ENCODE measurements around the gene KRT9. TPM values are rescaled to one million over a fixed set of nuclear protein-coding genes. Genes with fewer than 3 reads are reported as not detected.

Gene KRT9
- total and polyA plus RNA-seq, 2 experiments from 2014 or later = not detected

DNA sequence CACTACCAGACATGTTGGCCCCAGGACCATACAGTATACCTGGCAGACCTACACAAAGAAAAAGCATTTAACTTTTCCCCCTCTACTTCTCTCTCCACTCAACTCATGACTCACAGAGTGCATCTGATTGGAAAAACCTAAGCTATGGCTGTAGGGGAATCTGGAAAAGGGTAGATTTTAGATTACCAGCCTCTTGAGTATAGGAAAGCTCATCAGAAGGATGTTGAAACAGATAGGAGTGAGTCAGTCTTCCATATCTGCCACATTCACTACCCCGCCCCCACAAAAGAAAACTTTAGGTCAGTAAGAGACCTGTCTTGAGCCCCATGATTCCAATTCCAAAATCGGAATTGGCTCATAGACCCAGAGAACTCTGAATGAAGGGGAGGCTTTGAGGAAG lies 12.3 kb downstream of the KRT9 start:
- peak in 1 of 2 donors; percentile 22 for DNase-seq (ENCODE audit: low read depth in 1 of 2, low spot score in 1 of 2)
- TF ChIP-seq, protein P1, sequence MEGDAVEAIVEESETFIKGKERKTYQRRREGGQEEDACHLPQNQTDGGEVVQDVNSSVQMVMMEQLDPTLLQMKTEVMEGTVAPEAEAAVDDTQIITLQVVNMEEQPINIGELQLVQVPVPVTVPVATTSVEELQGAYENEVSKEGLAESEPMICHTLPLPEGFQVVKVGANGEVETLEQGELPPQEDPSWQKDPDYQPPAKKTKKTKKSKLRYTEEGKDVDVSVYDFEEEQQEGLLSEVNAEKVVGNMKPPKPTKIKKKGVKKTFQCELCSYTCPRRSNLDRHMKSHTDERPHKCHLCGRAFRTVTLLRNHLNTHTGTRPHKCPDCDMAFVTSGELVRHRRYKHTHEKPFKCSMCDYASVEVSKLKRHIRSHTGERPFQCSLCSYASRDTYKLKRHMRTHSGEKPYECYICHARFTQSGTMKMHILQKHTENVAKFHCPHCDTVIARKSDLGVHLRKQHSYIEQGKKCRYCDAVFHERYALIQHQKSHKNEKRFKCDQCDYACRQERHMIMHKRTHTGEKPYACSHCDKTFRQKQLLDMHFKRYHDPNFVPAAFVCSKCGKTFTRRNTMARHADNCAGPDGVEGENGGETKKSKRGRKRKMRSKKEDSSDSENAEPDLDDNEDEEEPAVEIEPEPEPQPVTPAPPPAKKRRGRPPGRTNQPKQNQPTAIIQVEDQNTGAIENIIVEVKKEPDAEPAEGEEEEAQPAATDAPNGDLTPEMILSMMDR (IDR thresholded peaks at IDR 0.05; ENCODE audit: low read depth, low read length) = no peak
- Histone ChIP-seq H3K9me3 (ENCODE audit: low read depth) (no peaks in the 10 kb centered on the region), H3K27me3 (no peaks in the 10 kb centered on the region), H3K4me1 (ENCODE audit: low read depth) (peaks cover 8% of the 10 kb centered on the region), H3K36me3 (no peaks in the 10 kb centered on the region), H3K4me3 (no peak overlapping the region), H3K27ac (no peak overlapping the region)

DNA sequence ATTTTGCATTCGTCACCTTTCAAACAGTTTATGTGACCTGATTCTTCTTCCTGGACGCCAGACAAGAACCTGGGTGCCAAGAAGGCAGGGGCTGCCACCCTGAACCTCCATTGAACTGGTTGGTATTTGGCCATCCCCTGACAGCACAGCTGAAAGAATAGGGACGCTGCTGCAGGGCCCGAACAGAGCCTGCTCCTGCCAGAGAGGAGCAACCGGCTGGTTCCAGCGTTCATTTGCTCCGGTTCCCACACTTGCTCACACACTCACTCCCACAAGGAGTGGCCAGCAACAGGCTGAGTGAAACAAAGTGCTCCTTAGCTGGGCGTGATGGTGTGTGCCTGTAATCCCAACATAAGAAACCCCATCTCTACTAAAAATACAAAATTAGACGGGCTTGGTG lies 14.9 kb downstream of the KRT9 start:
- Histone ChIP-seq H3K27me3 (no peaks in the 10 kb centered on the region), H3K27ac (no peak overlapping the region), H3K36me3 (no peaks in the 10 kb centered on the region), H3K9me3 (ENCODE audit: low read depth) (no peaks in the 10 kb centered on the region), H3K4me3 (no peak overlapping the region), H3K4me1 (ENCODE audit: low read depth) (no peaks in the 10 kb centered on the region)
- no peak for DNase-seq (ENCODE audit: low read depth in 1 of 2, low spot score in 1 of 2)
- TF ChIP-seq, protein P1 (IDR thresholded peaks at IDR 0.05; ENCODE audit: low read depth, low read length) = no peak

DNA sequence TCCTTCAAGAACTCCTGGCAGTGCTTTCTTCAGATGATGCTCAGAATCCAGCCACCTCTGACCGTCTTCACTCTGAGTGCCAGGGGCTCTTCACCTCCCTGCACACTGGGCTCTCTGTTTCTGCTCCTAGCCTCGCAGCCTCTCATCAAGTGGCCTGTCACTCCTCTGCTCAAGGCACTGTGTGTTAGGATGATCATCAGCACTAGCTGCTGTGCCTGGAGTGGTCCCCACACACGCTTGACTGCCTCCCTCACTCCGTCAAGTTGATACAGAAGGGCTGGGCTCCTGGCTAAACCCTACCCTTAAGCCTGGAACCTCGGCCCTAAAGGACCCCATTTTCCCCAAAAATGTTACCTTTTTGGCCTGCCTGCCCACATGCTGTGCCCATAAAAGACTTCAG lies 15.6 kb downstream of the KRT9 start:
- H3K9me3 ChIP-seq (ENCODE audit: low read depth) = no peaks in the 10 kb centered on the region
- no peaks in the 10 kb centered on the region for H3K4me1 ChIP-seq (ENCODE audit: low read depth)
- H3K36me3 ChIP-seq = no peaks in the 10 kb centered on the region
- TF ChIP-seq, protein P1 (IDR thresholded peaks at IDR 0.05; ENCODE audit: low read depth, low read length) = no peak
- DNase-seq (ENCODE audit: low read depth in 1 of 2, low spot score in 1 of 2) = no peak
- H3K27me3 ChIP-seq = no peaks in the 10 kb centered on the region
- H3K27ac ChIP-seq = no peak overlapping the region
- H3K4me3 ChIP-seq = no peak overlapping the region

DNA sequence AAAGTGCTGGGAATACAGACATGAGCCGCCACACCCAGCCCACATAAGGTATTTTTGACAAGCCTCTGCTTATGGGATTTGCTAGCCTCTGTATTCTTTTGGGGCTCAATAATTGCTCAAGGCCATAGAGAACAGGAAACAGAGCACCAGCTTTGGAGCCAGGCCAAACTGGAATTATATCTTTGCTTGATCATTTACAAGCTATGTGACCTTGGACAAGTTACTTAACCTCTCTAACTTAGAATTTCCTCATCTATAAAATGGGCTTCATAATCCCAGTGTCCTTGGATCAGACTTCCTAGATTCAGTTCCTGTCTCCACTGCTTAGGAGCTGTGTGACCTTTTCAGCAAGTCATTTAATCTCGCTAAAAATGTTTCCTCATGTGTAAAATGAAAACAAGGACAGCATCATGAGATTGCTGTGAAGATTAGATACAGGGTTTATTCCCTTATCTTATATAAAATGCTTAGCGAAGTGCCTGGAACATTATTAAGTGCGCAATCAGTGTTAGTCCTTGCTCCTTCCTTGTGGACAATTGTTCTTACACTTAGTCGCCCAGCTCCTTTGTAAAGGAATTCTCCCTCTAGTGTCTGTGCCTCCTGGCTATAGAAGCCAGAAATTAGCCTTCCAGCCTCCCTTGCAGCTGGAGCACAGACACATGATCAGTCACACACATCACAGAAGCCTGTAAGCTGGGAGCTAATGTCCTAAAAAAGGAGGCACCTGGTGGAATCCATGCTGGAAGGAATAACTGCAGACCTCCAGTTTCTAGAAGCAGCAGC lies 16.6 kb downstream of the KRT9 start:
- DNase-seq (ENCODE audit: low read depth in 1 of 2, low spot score in 1 of 2) = no peak
- Histone ChIP-seq H3K4me3 (no peak overlapping the region), H3K27ac (no peak overlapping the region), H3K36me3 (no peaks in the 10 kb centered on the region), H3K9me3 (ENCODE audit: low read depth) (no peaks in the 10 kb centered on the region), H3K4me1 (ENCODE audit: low read depth) (no peaks in the 10 kb centered on the region), H3K27me3 (no peaks in the 10 kb centered on the region)
- TF ChIP-seq, protein P1 (IDR thresholded peaks at IDR 0.05; ENCODE audit: low read depth, low read length) = no peak

- Histone ChIP-seq H3K9me3 (ENCODE audit: low read depth) (no peaks in the 10 kb centered on the region), H3K36me3 (no peaks in the 10 kb centered on the region), H3K4me3 (no peak overlapping the region), H3K27ac (no peak overlapping the region), H3K27me3 (no peaks in the 10 kb centered on the region), H3K4me1 (ENCODE audit: low read depth) (no peaks in the 10 kb centered on the region)
- TF ChIP-seq, protein P1 (IDR thresholded peaks at IDR 0.05; ENCODE audit: low read depth, low read length) = no peak
- DNase-seq (ENCODE audit: low read depth in 1 of 2, low spot score in 1 of 2) = no peak
These were observed 17.7 kb downstream of the KRT9 start for GRCh38 chr17:41553987-41554680.

All from cardiac muscle cell (in vitro differentiated cells and primary cell).